ENCODE data around the gene CCDC171.
"Not testable (repeated sequence)": the region's sequence is repeated elsewhere in the genome, so short reads cannot be mapped to it uniquely, and the experiment has no call there.

The CCDC171 gene

DNA sequence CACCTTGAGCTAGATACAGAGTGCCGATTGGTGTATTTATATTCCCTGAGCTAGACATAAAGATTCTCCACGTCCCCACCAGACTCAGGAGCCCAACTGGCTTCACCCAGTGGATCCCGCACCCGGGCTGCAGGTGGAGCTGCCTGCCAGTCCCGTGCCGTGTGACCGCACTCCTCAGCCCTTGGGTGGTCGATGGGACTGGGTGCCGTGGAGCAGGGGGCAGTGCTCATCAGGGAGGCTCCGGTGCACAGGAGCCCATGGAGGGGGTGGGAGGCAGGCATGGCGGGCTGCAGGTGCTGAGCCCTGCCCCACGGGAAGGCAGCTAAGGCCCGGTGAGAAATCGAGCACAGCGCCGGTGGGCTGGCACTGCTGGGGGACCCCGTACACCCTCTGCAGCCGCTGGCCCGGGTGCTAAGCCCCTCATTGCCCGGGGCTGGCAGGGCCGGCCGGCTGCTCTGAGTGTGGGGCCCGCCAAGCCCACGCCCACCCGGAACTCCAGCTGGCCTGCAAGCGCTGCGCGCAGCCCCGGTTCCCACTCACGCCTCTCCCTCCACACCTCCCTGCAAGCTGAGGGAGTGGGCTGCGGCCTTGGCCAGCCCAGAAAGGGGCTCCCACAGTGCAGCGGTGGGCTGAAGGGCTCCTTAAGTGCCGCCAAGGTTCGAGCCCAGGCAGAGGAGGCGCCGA lies 147.2 kb downstream of the CCDC171 start:
- DNase-seq, result not testable (repeated sequence)

DNA sequence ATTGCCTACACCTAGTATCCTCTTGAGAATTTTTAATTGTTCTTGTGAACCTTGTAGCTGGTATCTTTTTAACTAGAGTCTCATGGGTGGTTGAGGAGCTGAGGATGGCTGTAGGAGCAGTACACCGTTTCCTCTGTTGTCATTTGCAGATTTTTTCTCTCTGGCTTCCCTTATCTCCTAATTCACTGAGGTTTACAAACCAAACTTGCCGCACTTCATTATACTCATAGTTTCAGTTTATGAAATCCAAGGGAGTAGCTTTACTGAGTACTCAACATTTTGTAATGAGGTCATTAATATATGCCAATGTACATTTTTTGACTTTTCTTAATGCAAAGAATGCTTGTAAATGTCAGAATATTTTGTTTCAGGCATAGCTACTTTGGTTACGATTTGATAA lies 154.2 kb downstream of the CCDC171 start:
- no peak for DNase-seq

DNA sequence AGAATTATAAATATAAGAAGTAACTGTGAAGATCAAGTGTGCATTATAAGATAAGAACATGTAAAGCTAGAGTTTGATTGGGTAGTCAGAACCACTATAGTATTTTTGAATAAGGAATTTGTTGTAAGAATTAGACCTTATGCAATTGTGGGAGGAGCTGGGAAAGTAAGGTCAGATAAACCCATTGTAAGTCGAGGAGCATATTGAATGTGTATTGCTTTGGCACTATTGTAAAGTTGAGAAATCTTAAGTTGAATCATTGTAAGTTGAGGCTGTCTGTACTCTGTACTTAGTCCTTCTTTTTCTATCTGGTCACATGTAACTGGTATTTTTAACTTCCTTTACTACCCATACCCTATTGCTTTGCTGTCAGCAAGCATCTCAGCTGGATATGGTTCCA lies 158.7 kb downstream of the CCDC171 start:
- DNase-seq, result no peak

DNA sequence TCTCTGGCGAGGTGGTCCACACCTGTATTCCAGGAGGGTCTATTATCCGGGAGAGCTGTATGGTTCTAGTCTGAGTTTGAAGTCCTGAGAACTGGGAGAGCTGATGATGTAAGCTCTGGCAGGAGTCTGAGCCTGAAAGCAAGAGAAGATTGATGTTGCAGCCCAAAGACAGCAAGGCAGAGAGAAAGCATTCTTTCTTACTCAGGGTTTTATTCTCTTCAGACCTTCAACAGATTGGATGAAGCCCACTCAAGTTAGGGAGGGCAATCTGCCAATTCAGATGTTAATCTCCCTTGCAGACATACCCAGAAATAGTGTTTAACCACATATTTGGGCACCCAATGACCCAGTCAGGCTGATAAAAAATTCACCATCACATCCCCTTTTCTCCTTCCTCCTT lies 159.1 kb downstream of the CCDC171 start:
- DNase-seq, result no peak

DNA sequence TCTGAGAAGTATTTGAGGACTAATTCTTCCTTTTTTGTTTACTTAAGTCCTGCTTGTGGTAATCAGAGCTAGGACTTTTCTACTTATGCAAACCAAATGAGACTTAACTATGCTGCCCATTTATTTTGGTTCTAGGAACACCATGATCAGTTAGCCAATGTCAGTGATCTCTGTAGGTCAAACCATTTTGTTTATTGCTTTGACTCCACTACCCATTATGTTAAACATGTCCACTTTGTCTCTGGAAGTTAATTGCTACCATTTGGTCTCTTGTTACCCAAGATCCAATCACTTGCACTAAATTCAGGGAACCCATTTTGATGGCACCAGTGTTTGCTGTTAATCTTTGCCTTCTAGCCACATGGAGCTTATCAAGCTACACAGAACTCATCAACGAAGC lies 161.9 kb downstream of the CCDC171 start:
- no peak for DNase-seq

DNA sequence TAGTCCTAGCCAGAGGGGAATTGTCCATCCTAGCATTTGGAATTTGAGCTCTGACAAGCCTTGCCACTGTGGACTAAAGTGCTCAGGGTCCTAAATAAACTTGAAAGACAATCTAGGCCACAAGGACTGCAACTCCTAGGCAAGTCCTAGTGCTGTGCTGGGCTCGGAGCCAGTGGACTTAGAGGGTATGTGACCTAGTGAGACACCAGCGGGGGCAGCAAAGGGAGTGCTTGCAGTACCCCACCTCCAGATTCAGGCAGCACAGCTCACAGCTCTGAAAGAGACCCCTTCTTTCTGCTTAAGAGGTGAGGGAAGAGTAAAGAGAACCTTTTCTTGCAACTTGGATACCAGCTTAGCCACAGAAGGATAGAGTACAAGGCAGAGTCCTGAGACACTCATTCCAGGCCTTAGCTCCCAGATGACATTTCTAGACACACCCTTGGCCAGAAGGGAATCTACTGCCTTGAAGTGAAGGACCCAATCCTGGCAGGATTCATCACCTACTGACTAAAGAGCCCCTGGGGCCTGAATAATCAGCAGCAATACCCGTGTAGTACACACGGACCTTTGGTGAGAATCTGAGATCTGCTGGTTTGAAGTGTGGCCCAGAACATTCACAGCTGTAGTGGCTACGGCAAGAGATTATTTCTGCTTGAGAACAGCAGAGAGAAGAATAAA lies 164.6 kb downstream of the CCDC171 start:
- no peak for DNase-seq

DNA sequence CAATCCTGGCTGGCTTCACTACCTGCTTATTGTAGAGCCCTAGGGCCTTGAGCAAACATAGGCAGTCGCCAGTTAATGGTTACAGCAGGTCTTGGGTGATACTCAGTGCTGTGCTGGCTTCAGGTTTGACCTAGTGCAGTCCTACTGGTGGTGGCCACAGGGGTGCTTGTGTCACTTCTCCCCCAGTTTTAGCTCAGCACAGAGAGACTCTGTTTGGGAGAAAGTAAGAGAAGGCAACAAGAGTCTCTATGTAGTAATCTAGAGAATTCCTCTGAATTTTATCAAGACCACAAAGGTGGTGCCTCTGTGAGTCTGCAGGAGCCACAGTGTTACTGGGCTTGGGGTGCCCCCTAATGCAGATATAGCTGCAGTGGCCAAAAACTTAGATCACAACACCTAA lies 165.6 kb downstream of the CCDC171 start:
- DNase-seq, result no peak

DNA sequence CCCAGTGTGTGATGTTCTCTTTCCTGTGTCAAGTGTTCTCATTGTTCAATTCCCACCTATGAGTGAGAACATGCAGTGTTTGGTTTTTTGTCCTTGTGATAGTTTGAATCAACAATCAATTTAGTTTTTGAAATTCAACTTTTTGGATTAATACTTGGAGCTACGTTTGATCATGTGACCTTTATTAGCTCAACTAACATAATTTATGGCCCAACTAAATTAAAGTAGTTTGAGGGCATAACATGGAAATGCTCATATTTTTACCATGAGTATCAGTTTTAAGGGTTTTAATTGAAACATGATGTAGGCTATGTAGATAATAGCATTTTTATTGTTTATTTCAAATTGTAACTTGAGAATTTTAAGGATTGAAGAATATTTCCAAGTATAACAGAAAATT lies 168.0 kb downstream of the CCDC171 start:
- DNase-seq, result no peak

DNA sequence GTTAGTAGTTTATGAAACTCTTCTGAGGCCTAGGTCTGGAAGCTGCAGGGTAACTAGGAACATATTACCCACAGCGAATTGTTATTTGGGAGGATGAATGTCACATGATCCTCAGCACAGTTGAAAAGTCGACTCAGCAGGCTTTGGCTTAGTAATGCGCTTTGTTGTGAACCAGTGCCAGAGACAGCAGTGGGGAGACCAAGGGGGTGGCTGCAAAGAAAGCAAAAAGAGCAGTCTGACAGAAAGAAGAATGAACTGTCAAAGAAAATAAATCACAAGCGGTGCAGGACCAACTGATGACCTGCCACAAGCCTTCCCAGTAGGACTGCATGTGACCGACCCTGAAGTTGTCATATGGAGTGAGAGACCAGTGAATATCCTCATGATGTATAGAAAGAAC lies 170.0 kb downstream of the CCDC171 start:
- no peak for DNase-seq

DNA sequence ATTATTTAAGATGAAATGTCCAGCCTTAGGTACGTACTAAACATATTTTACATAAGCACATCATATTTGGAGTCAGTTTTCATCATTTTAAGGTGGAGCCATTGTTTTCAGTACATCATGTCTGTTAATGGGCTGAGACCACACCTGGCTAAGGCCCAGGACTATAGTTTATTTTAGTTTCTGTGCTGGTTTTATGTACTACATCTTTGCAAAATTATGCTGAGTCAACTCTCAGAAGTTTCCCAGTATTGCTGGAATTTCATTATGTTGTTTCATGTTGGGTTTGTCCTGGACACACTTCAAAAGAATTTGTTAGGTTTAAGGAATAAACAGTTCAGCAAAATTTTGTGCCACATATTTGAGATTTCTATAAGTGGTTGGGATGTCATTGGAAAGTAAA lies 171.2 kb downstream of the CCDC171 start:
- DNase-seq, result no peak

DNA sequence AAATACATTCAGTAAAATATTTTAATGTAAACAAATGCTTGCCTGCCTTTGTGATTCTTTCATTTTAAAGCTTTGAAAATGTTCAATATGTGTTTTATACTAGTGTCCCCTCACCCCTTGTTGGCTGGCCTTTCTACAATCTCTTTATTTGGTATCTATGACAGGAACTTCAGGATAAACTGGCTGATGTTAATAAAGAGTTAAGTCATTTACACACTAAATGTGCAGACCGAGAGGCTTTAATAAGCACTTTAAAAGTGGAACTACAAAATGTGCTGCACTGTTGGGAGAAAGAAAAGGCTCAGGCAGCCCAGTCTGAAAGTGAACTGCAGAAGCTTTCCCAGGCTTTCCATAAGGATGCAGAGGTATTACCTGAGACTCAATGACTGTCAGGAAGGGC lies 171.8 kb downstream of the CCDC171 start:
- no peak for DNase-seq

DNA sequence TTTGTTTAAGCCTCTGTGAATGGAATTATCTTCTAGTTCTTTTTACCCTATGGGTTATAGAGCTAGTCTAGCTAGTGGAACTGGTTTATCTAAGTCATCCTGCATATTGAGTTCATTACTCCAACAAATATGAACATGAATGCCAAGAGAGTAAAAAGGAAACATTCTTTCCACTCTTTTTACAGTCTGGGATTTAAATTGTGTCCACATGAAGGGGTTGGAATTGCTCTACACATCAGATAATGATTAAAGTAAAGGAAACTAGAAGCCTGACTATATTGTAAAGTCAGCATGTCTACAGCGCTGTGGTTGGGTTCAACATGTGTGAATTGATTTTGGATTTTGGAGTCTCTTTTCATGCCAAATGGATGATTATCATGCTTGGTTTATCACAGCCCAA lies 173.1 kb downstream of the CCDC171 start:
- DNase-seq, result no peak

DNA sequence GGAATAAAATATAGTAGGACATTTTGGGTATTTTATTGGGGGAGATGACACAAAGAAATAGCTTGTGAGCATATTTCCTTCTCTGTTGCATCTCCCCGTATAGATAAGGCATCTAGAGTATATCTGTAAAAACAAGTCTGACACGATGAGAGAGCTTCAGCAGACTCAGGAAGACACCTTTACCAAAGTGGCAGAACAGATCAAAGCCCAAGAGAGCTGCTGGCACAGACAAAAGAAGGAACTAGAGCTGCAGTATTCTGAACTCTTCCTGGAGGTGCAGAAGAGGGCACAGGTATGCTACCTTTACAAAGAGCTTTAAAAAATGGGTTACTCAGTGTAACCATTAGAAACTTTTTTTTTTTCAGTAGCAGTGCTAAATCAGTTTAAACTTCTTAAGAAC lies 176.7 kb downstream of the CCDC171 start:
- no peak for DNase-seq

DNA sequence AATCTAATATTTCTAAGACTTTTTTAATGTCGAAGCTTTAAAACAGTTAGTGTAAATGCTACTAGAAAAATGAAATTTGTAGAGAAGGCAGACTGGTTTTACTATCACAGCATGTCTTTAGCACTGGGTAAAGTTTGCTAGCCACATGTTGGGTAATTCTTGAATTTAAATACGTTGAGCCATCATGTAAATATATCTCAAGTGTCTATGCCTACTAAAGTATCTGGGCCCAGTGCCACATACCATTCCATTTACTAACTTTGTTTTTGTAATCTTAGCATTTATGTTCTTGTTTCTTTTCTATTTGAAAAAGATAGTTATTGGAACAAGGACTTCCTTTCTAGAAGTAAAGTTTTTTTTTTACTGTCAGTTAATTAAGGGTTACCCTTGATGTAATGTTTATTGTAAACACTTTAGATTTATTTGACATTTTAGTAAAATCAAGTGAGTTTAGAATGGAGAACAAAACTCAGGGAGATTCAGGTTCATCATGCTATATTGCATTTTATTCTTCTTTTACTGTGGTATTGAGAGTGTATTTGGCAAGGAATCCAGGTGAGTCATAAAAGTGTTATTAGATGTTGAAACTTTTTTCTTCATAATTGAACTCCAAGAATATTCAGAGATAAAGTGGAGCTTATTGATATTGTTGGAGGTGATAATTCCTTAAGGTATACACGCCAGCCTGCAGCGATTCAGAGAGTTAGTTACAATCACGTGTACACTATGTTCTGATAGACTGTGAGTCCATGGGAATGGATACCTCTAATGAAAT lies 182.4 kb downstream of the CCDC171 start:
- DNase-seq, result no peak

DNA sequence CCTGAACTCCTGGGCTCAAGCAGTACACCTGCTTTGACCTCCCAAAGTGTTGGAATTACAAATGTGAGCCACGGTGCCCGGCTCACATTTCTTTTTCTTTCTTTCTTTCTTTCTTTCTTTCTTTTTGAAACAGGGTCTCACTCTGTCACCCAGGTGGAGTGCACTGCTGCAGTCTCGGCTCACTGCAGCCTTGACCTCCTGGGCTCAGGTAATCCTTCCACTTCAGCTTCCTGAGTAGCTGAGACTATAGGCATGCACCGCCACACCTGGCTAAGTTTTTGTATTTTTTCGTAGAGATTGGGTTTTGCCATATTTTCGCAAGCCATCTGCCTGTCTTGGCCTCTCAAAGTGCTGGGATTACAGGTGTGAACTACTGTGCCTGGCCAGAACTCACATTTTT lies 183.7 kb downstream of the CCDC171 start:
- no peak for DNase-seq

DNA sequence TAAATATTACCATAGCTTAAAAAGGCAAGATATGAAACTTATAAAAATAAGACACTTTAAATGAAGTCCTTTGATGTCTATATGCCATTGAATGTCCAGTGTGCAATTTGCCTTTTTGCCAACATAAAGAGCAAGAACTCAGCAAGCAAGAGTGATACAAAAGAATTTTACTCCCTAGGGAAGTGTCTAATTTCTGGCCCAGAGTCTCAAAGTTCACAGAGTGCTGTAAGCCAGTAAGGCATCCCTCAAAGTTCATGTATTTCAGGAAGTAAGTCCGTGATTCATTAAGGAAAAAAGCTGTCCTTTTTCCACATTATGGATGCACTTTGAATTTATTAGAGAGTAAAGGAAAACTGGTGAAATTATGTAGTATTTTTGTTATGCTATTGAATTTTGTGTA lies 185.2 kb downstream of the CCDC171 start:
- DNase-seq, result no peak

DNA sequence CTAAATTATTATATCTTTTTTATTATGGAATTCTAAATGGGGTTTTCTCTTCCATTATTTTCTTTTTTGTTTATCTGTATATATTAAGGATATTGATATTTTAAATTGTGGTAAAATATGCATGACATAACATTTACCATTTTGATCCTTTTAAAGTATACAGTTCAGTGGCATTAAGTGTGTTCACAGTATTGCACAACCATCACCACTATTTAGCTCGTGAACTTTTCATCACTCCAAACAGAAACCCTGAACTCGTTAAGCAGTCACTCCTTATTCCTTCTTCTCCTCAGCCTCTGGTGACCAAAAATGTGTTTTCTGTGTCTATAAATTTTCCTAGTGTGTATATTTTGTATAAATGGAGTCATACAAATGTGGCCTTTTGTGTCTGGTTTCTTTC lies 188.2 kb downstream of the CCDC171 start:
- DNase-seq, result no peak

DNA sequence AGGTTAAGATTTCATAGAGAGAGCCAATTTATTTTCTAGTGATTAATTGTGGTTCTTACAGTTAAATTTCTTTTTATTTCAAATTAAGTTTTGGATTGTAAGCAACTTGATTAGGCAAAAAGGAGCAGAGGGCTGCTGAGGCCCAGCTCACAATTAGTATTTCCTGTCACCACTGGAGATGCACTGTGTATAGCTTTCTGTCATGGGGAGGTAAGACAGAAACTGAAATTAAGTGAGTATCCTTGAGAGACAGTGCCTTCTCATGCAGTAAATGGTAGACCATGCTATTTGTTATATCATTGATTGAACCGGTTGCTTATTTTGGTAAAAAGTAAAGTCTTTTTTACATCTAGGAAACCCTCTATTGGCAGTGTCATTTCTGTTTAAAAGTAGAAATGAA lies 190.7 kb downstream of the CCDC171 start:
- DNase-seq, result no peak

DNA sequence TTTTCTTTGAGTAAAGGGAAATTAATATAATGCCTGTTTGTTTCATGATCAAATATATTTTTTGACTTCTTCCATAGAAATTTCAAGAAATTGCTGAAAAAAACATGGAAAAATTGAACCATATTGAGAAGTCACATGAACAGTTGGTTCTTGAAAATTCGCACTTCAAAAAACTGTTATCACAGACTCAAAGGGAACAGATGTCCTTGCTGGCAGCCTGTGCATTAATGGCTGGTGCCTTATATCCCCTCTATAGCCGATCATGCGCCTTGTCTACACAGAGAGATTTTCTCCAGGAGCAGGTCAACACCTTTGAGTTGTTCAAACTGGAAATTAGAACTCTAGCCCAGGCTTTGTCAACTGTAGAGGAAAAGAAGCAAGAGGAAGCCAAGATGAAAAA lies 191.4 kb downstream of the CCDC171 start:
- DNase-seq, result no peak

DNA sequence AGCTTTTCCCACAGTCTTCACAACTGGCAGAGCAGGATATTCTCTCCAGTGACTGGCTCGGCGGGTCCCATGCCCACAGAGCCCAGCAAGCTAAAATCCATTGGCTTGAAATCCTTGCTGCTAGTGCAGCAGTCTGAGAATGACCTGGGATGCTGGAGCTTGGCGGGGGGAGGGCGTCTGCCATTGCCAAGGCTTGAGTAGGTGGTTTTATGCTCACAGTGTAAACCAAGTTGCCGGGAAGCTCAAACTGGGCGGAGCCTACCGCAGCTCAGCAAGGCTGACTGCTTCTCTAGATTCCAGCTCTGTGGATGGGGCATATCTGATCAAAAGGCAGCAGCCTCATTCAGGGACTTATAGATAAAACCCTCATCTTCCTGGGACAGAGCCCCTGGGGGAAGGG lies 194.1 kb downstream of the CCDC171 start:
- no peak for DNase-seq

DNA sequence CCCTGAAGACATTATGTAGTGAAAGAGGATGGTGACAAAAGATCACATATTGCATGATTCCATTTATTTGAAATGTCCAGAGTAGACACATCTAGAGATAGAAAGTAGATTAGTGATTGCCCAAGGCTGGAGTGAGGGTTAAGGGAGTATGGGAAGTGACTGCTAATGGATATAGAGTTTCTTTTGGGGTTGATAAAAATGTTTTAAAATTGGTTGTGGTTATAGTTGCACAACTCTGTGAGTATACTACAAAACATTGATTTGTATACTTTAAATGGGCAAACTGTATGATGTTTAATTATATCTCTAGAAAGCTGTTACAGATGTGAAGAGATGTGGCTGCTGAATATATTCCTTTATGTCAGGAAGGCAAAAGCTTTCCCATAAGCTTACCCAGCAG lies 202.8 kb downstream of the CCDC171 start:
- no peak for DNase-seq

DNA sequence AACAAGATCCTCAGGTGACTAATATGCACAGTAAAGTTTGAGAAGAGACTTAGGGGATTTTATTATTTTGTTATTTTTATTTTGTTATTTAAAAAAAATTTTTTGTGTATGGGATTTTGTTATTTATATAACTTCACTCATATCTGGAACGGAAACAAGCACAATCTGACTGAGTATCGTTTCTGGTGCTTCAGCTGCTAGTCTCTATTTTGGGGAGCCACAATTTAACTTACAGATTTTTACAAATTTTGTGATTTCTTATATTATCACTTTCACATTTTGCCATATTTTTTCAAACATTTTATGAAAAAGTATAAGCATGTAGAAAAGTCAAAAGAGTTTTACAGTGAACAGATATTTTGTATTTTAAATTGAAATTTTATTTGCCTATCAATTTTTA lies 208.7 kb downstream of the CCDC171 start:
- DNase-seq, result no peak

DNA sequence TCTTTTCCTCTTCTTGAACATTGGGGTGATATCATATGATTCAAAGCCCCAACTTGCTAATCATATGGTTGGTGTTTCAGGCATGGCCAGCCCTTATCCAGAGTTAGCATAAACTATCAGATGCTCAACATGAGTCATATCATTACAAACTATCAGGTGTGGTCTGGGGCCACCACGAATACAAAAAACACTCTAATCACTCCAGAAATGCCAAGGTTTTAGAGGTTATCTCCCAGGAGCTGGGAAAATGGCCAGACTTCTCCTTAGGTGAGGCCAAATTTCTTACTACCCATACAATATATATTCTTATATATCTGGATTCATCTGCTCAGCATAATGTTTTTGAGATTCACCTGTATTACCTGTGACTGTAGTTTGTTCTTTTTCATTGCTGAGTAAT lies 210.5 kb downstream of the CCDC171 start:
- no peak for DNase-seq

DNA sequence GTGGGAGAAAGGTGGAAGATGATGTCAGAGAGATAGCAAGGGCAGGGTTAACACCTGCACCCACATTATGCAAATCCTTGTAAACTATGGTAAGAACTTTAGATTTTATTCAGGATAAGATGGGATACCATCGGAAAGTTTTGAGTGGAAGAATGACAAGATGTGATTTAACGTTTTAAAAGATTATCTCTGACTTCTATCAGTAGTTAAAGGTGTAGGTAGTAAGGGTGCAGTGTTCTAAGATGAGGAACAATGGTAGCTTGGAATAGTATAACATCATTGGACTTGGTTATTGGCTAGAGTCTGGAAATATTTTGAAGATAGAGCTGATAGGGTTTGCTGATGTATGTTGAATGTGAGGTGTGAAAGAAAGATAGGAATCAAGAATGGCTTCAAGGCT lies 211.3 kb downstream of the CCDC171 start:
- DNase-seq, result no peak
